ENCODE measurements around the gene ANGPT4.

GRCh38 chr20:890666-891057 is 25.5 kb downstream of the ANGPT4 start:
- TF ChIP-seq CTCF (IDR thresholded peaks at IDR 0.05) (no peak), POLR2A (IDR thresholded peaks at IDR 0.05) (no peak)
